ENCODE data around the gene PSMG1.
A peak's percentile ranks its signal among the peaks of the same experiment; 100 is the strongest.
"Not testable (repeated sequence)": the region's sequence is repeated elsewhere in the genome, so short reads cannot be mapped to it uniquely, and the experiment has no call there.

The PSMG1 gene

GRCh38 chr21:39159342-39160063, 23.7 kb downstream of the PSMG1 start:
- DNase-seq: no peak

GRCh38 chr21:39157241-39157640, 26.0 kb downstream of the PSMG1 start:
- not testable (repeated sequence) for DNase-seq

- DNase-seq: no peak
Measured at GRCh38 chr21:39156024-39156423, 27.2 kb downstream of the PSMG1 start.

GRCh38 chr21:39155578-39155977, 27.7 kb downstream of the PSMG1 start:
- no peak for DNase-seq

GRCh38 chr21:39153842-39154241, 29.4 kb downstream of the PSMG1 start:
- DNase-seq: no peak

GRCh38 chr21:39153373-39153772, 29.9 kb downstream of the PSMG1 start:
- DNase-seq: no peak

- no peak for DNase-seq
Measured at GRCh38 chr21:39152271-39152670, 31.0 kb downstream of the PSMG1 start.

GRCh38 chr21:39150877-39151276, 32.4 kb downstream of the PSMG1 start:
- DNase-seq: no peak

GRCh38 chr21:39150316-39150715, 32.9 kb downstream of the PSMG1 start:
- no peak for DNase-seq

GRCh38 chr21:39149882-39150281, 33.4 kb downstream of the PSMG1 start:
- no peak for DNase-seq

- no peak for DNase-seq
Measured at GRCh38 chr21:39148975-39149374, 34.3 kb downstream of the PSMG1 start.

GRCh38 chr21:39144191-39144590, 39.1 kb downstream of the PSMG1 start:
- no peak for DNase-seq

- no peak for DNase-seq
Measured at GRCh38 chr21:39142972-39143371, 40.3 kb downstream of the PSMG1 start.

GRCh38 chr21:39141502-39141901, 41.7 kb downstream of the PSMG1 start:
- DNase-seq: no peak

GRCh38 chr21:39137248-39138178, 45.7 kb downstream of the PSMG1 start:
- DNase-seq: no peak

GRCh38 chr21:39136711-39137110, 46.5 kb downstream of the PSMG1 start:
- DNase-seq: no peak

- DNase-seq: peak in 2 of 56 donors; percentile 4 to 18
Measured at GRCh38 chr21:39136138-39136537, 47.1 kb downstream of the PSMG1 start.

- no peak for DNase-seq
Measured at GRCh38 chr21:39134288-39134810, 48.9 kb downstream of the PSMG1 start.

- no peak for DNase-seq
Measured at GRCh38 chr21:39132248-39132647, 51.0 kb downstream of the PSMG1 start.

GRCh38 chr21:39131791-39132190, 51.5 kb downstream of the PSMG1 start:
- no peak for DNase-seq

GRCh38 chr21:39127506-39127905, 55.7 kb downstream of the PSMG1 start:
- no peak for DNase-seq

- DNase-seq: no peak
Measured at GRCh38 chr21:39126486-39126806, 56.8 kb downstream of the PSMG1 start.
